Heart right ventricle (tissue), 16 donors: ENCODE measurements around the gene SCTR. TPM values are rescaled to one million over a fixed set of nuclear protein-coding genes. Genes with fewer than 3 reads are reported as not detected.
A peak's percentile ranks its signal among the peaks of the same experiment; 100 is the strongest.

ENCODE experiments used
- ATAC-seq, 8 donors: fragments of 200-7000 bp; cut with Tn5 transposase; one replicate each; pipeline ENCODE4 v1.9.1; 2020; ENCODE audit warnings: mild to moderate bottlenecking in 8 of 8, moderate library complexity in 8 of 8, moderate number of reproducible peaks in 1 of 8
- DNase-seq, 2 donors: peaks; one replicate each; pipeline ENCODE4 v3.0.0-alpha.2; 2020
- H3K27ac ChIP-seq, 10 donors: fragments of 200-600 bp; sonication (generic) in 2 of 10; one replicate each; pipeline versions ENCODE4 v1.5.0 to v1.8.0; 2020 to 2022; ENCODE audit warnings: mild to moderate bottlenecking in 3 of 10
- H3K27me3 ChIP-seq, 7 donors: fragments of 200-600 bp; one replicate each; pipeline ENCODE4 v1.8.0; 2021 to 2022; ENCODE audit warnings: mild to moderate bottlenecking in 2 of 7
- H3K36me3 ChIP-seq, 9 donors: fragments of 200-600 bp; sonication (generic) in 1 of 9; one replicate each; pipeline versions ENCODE4 v1.5.0 to v1.8.0; 2020 to 2022; ENCODE audit warnings: mild to moderate bottlenecking in 2 of 9
- H3K4me1 ChIP-seq, 9 donors: fragments of 200-600 bp; sonication (generic) in 1 of 9; one replicate each; pipeline versions ENCODE4 v1.5.0 to v1.8.0; 2020 to 2022; ENCODE audit warnings: mild to moderate bottlenecking in 4 of 9
- H3K4me3 ChIP-seq, 10 donors: fragments of 200-600 bp; sonication (generic) in 2 of 10; one replicate each; pipeline versions ENCODE4 v1.5.0 to v1.8.0; 2020 to 2022; ENCODE audit warnings: mild to moderate bottlenecking in 7 of 10, moderate library complexity in 2 of 10
- H3K9me3 ChIP-seq, 11 donors: fragments of 200-600 bp in 10 of 11; sonication (generic) in 2 of 11; one replicate each; pipeline versions ENCODE4 v1.5.0 to v1.8.0; 2013 to 2022; ENCODE audit warnings: mild to moderate bottlenecking in 2 of 11, control low read depth in 1 of 11, moderate library complexity in 1 of 11
- CTCF ChIP-seq, 9 donors: fragments of 200-600 bp; sonication (generic) in 2 of 9; IDR thresholded peaks; one replicate each; pipeline versions ENCODE4 v1.5.0 to v1.8.0; 2021 to 2022; ENCODE audit warnings: antibody characterized with exemption in 9 of 9, mild to moderate bottlenecking in 5 of 9, moderate library complexity in 1 of 9
- WGBS, 2 donors: extraction: QIAGEN DNeasy Blood & Tissue Kit; methylation state at CpG; one replicate each; pipeline ENCODE4 v1.1.7; 2013; ENCODE audit warnings: inconsistent platforms in 1 of 2; 5-methylcytosine and 5-hydroxymethylcytosine counted together
- intact Hi-C, 10 donors: fragments of 100-400 bp; cut with DNase I; formaldehyde crosslinking; loops; one replicate each; pipeline versions ENCODE4 v1.11.1 to v1.14.2; 2022
- polyA plus RNA-seq, 2 donors: library from polyadenylated mRNA; stranded (reverse); fragments of 200-250 nt; gene quantifications; one replicate each; pipeline ENCODE4 v1.2.3, GENCODE V29; 2013
- total RNA-seq, 10 donors: library from RNA; stranded (reverse); fragmentation: NEBNext Ultra II Directional in 3 of 10; extraction: Animal tissue kit (Norgen Biotek cat#: 25700) in 3 of 10; gene quantifications; one replicate each; pipeline versions ENCODE4 v1.2.1 to v1.2.4, GENCODE V29; 2021 to 2023
- donor health status: Arrhythmogenic right ventricular cardiomyopathy.
- donor health status: ischemic (EF 13 %, LVEDD 7.1; RV severe dilation, severe dysfunction).
- donor health status: healthy with polysubstance abuse.
- donor health status: DM: no; HTN: yes; CAD: no.
- donor health status: DM: no; HTN: no; CAD: no.
- donor health status: ischemic (EF 25% LVEDD 6.9; RV normal size, moderate dysfunction).
- donor health status: ischemic (EF 25% LVEDD 5.7; RV mildly dilated, moderate dysfunction).
- donor health status: healthy.
- donor health status: DM: yes; HTN: yes; CAD: no.
- donor health status: Ischemic cardiomyopathy.
- donor health status: ischemic (EF 35%, LVEDD 5.7; RV mildly dilated, moderate dysfunction).
- donor health status: nonischemic (EF 11% LVEDD 7.7; RV severe dilation, severe dysfunction).
- donor health status: DM: yes; HTN: yes; CAD: no.
- donor health status: PGD.
- donor health status: ischemic (EF 29% LVEDD 5.4; RV normal size, mild dysfunction).
- donor health status: nonischemic (EF 23%, LVEDD 6.1; RV moderate dilation, normal function).

SCTR gene
- total and polyA plus RNA-seq, 12 donors, result 0.10 to 1.4 (median 0.57) TPM; not detected in 2

GRCh38 chr2:119475225-119475856 is 48.9 kb downstream of the SCTR start:
- 65 to 66% methylated on average over 9 of the region's 9 CpGs for WGBS, 2 donors
- no peaks in the 10 kb centered on the region for H3K36me3 ChIP-seq
- ATAC-seq, result peak; percentile 46 to 83 (median 75)
- peak in 5 of 9 donors; percentile 18 to 44 (median 29) for TF ChIP-seq CTCF (IDR thresholded peaks at IDR 0.05)
- peak overlapping the region in 8 of 10 donors; percentile 48 to 78 (median 59) for H3K27ac ChIP-seq
- peaks cover 0 to 6% (median 0%) of the 10 kb centered on the region in 7 donors for H3K27me3 ChIP-seq
- H3K9me3 ChIP-seq, result no peaks in the 10 kb centered on the region
- peaks cover 0 to 28% (median 10%) of the 10 kb centered on the region in 9 donors for H3K4me1 ChIP-seq
- no peak overlapping the region for H3K4me3 ChIP-seq
- intact Hi-C loops, result loop anchor here (5.0 to 10.0 kb wide), 9 partner anchors 68 to 593 kb away; partner anchors contain the start of gene STEAP3 (in 1 of the 10)
- DNase-seq, result peak; percentile 27 to 58

- no peaks in the 10 kb centered on the region for H3K36me3 ChIP-seq
- H3K4me1 ChIP-seq, result peaks cover 0 to 26% (median 10%) of the 10 kb centered on the region in 9 donors
- H3K9me3 ChIP-seq, result no peaks in the 10 kb centered on the region
- H3K27me3 ChIP-seq, result peaks cover 0 to 6% (median 0%) of the 10 kb centered on the region in 7 donors
- 68 to 75% methylated on average over 17 of the region's 17 CpGs for WGBS, 2 donors
- DNase-seq (no peak), ATAC-seq (peak in 6 of 8 donors; percentile 48 to 76 (median 61))
- TF ChIP-seq CTCF (IDR thresholded peaks at IDR 0.05), result no peak
- H3K27ac ChIP-seq, result peak overlapping the region in 8 of 10 donors; percentile 48 to 78 (median 59)
- intact Hi-C loops, result loop anchor here (5.0 to 10.0 kb wide), 10 partner anchors 52 to 592 kb away; partner anchors contain the start of gene STEAP3 (in 1 of the 10)
- H3K4me3 ChIP-seq, result no peak overlapping the region
Measured at GRCh38 chr2:119474371-119475224, 49.7 kb downstream of the SCTR start.

GRCh38 chr2:119473621-119474370 is 50.5 kb downstream of the SCTR start:
- ATAC-seq (peak in 1 of 8 donors; percentile 22), DNase-seq (no peak)
- intact Hi-C loops, result loop anchor here in 8 of 10 donors (5.0 to 10.0 kb wide), 7 partner anchors 51 to 591 kb away; partner anchors contain the start of gene STEAP3 (in 1 of the 8)
- H3K9me3 ChIP-seq, result no peaks in the 10 kb centered on the region
- H3K4me3 ChIP-seq, result no peak overlapping the region
- 84 to 88% methylated on average over 16 of the region's 16 CpGs for WGBS, 2 donors
- H3K27me3 ChIP-seq, result peaks cover 0 to 6% (median 0%) of the 10 kb centered on the region in 7 donors
- no peak for TF ChIP-seq CTCF (IDR thresholded peaks at IDR 0.05)
- H3K36me3 ChIP-seq, result no peaks in the 10 kb centered on the region
- peaks cover 0 to 30% (median 11%) of the 10 kb centered on the region in 9 donors for H3K4me1 ChIP-seq
- peak overlapping the region in 5 of 10 donors; percentile 58 to 78 (median 73) for H3K27ac ChIP-seq
